OCI-LY1 (cell line): Measurements from ENCODE around the gene DLG1.
"Not testable (repeated sequence)": the region's sequence is repeated elsewhere in the genome, so short reads cannot be mapped to it uniquely, and the experiment has no call there.

Source experiments
- CTCF ChIP-seq: fragments of 200-600 bp; sonication (generic), shearing (Covaris generic); IDR thresholded peaks from 2 replicates; pipeline ENCODE4 v1.5.1; 2017; ENCODE audit warnings: mild to moderate bottlenecking, antibody characterized with exemption, low read length, moderate library complexity, mixed read lengths
- EZH2 ChIP-seq: fragments of 200-600 bp; sonication (generic), shearing (Covaris generic); IDR thresholded peaks from 2 replicates; pipeline ENCODE4 v1.8.0; 2017; ENCODE audit warnings: borderline replicate concordance, mixed run types, mild to moderate bottlenecking, antibody characterized with exemption, low read length, moderate library complexity, mixed read lengths

GRCh38 chr3:197193759-197194158 lies 104.7 kb downstream of the DLG1 start:
- TF ChIP-seq CTCF, EZH2: not testable (repeated sequence)
